GM23338 (cell line): ENCODE measurements around the gene CPNE5. TPM values are rescaled to one million over a fixed set of nuclear protein-coding genes. Genes with fewer than 3 reads are reported as not detected.

ENCODE experiments used
- ATAC-seq: fragments of 200-7000 bp; cut with Tn5 transposase; 3 replicates; pipeline ENCODE4 v1.9.1; 2020
- DNase-seq: peaks from one replicate; pipeline ENCODE4 v3.0.0-alpha.2; 2015; ENCODE audit warnings: low spot score
- H2AFZ ChIP-seq: fragments of 200-600 bp; sonication (generic); 2 replicates; pipeline ENCODE4 v1.8.0; 2016; ENCODE audit warnings: antibody characterized with exemption, mild to moderate bottlenecking, moderate library complexity
- H3F3A ChIP-seq: fragments of 200-600 bp; sonication (generic); replicated peaks from 2 replicates; pipeline ENCODE4 v1.8.0; 2017; ENCODE audit warnings: antibody characterized with exemption, mixed run types, low read depth
- H3K27ac ChIP-seq: fragments of 200-600 bp; sonication (generic); 2 replicates; pipeline ENCODE4 v1.6.1; 2016; ENCODE audit warnings: low read depth
- H3K27me3 ChIP-seq: fragments of 200-600 bp; sonication (generic); 2 replicates; pipeline ENCODE4 v1.8.0; 2016; ENCODE audit warnings: mild to moderate bottlenecking, mixed run types, moderate library complexity; ENCODE audit not compliant: insufficient read depth
- H3K36me3 ChIP-seq: fragments of 200-600 bp; sonication (generic); 2 replicates; pipeline ENCODE4 v1.8.0; 2016; ENCODE audit warnings: mild to moderate bottlenecking; ENCODE audit not compliant: insufficient read depth
- H3K4me1 ChIP-seq: fragments of 200-600 bp; sonication (generic); 2 replicates; pipeline ENCODE4 v1.8.0; 2016; ENCODE audit warnings: mild to moderate bottlenecking, moderate library complexity; ENCODE audit not compliant: insufficient read depth
- H3K4me2 ChIP-seq: fragments of 200-600 bp; sonication (generic); 2 replicates; pipeline ENCODE4 v1.7.1; 2017; ENCODE audit warnings: mixed run types
- H3K4me3 ChIP-seq: fragments of 200-600 bp; sonication (generic); 2 replicates; pipeline ENCODE4 v1.6.1; 2016; ENCODE audit warnings: mixed run types
- H3K79me2 ChIP-seq: fragments of 200-600 bp; sonication (generic); replicated peaks from 2 replicates; pipeline ENCODE4 v1.8.0; 2017; ENCODE audit warnings: mild to moderate bottlenecking; ENCODE audit not compliant: insufficient read depth
- H3K9me2 ChIP-seq: fragments of 200-600 bp; sonication (generic); 2 replicates; pipeline ENCODE4 v1.8.0; 2017; ENCODE audit not compliant: insufficient read depth
- H4K20me1 ChIP-seq: fragments of 200-600 bp; sonication (generic); replicated peaks from 2 replicates; pipeline ENCODE4 v1.8.0; 2017; ENCODE audit warnings: mild to moderate bottlenecking; ENCODE audit not compliant: insufficient read depth
- H3K27ac Mint-ChIP-seq: 2 replicates; pipeline ENCODE4 v1.8.0; 2020; ENCODE audit warnings: inconsistent platforms, mild to moderate bottlenecking, moderate library complexity, mixed read lengths
- H3K27me3 Mint-ChIP-seq: 3 replicates; pipeline ENCODE4 v1.8.0; 2022; ENCODE audit warnings: low read depth, mild to moderate bottlenecking, moderate library complexity, mixed read lengths, inconsistent platforms; ENCODE audit not compliant: insufficient read depth, poor library complexity
- H3K36me3 Mint-ChIP-seq: 3 replicates; pipeline ENCODE4 v1.8.0; 2021; ENCODE audit warnings: low read depth, mild to moderate bottlenecking, inconsistent platforms, moderate library complexity, mixed read lengths
- H3K4me1 Mint-ChIP-seq: 3 replicates; pipeline ENCODE4 v1.8.0; 2020; ENCODE audit warnings: mild to moderate bottlenecking, inconsistent platforms, mixed read lengths
- H3K4me3 Mint-ChIP-seq: 3 replicates; pipeline ENCODE4 v1.8.0; 2021; ENCODE audit warnings: moderate library complexity, mild to moderate bottlenecking, inconsistent platforms, mixed read lengths
- H3K9me3 Mint-ChIP-seq: 3 replicates; pipeline ENCODE4 v1.8.0; 2020; ENCODE audit warnings: moderate library complexity, mild to moderate bottlenecking, inconsistent platforms, mixed read lengths
- CREB1 ChIP-seq: fragments of 250-450 bp; sonication (Bioruptor Pico); IDR thresholded peaks from 2 replicates; pipeline ENCODE4 v1.5.0; 2020; ENCODE audit warnings: low read depth, mild to moderate bottlenecking, moderate library complexity
- CTCF ChIP-seq, 2 experiments: fragments of 200-600 bp in 1 of 2; sonication (generic) in 1 of 2; conservative IDR thresholded peaks; 2 replicates each; pipeline versions ENCODE4 v1.5.1 to v1.6.1; 2016 to 2017; ENCODE audit warnings: antibody characterized with exemption in 2 of 2, low read depth in 2 of 2, mild to moderate bottlenecking in 2 of 2, moderate library complexity in 1 of 2
- ETS1 ChIP-seq: IDR thresholded peaks from 2 replicates; pipeline ENCODE4 v1.6.1; 2016; ENCODE audit warnings: antibody characterized with exemption
- EZH2 ChIP-seq: fragments of 200-600 bp; sonication (generic); IDR thresholded peaks from one replicate; pipeline ENCODE4 v1.8.0; 2017; ENCODE audit warnings: antibody characterized with exemption, mild to moderate bottlenecking, low read depth; ENCODE audit not compliant: unreplicated experiment
- EZH2phosphoT487 ChIP-seq: fragments of 200-600 bp; sonication (generic); IDR thresholded peaks from one replicate; pipeline ENCODE4 v1.8.1; 2018; ENCODE audit warnings: antibody characterized with exemption; ENCODE audit not compliant: unreplicated experiment
- JUNB ChIP-seq: IDR thresholded peaks from one replicate; pipeline ENCODE4 v1.6.1; 2016; ENCODE audit warnings: antibody characterized with exemption; ENCODE audit not compliant: unreplicated experiment
- NANOG ChIP-seq: IDR thresholded peaks from 2 replicates; pipeline ENCODE4 v1.6.1; 2016; ENCODE audit warnings: antibody characterized with exemption, borderline replicate concordance
- POLR2AphosphoS5 ChIP-seq: IDR thresholded peaks from 2 replicates; pipeline ENCODE4 v1.6.1; 2016; ENCODE audit warnings: antibody characterized with exemption, low read depth
- REST ChIP-seq: IDR thresholded peaks from one replicate; pipeline ENCODE4 v1.6.1; 2018; ENCODE audit warnings: antibody characterized with exemption; ENCODE audit not compliant: unreplicated experiment
- STAT1 ChIP-seq: IDR thresholded peaks from one replicate; pipeline ENCODE4 v1.6.1; 2016; ENCODE audit warnings: antibody characterized with exemption; ENCODE audit not compliant: unreplicated experiment
- ZNF114 ChIP-seq: fragments of 250-450 bp; sonication (Bioruptor Pico); IDR thresholded peaks from 2 replicates; pipeline ENCODE4 v1.5.0; 2020; ENCODE audit warnings: mild to moderate bottlenecking, moderate library complexity
- ZNF331 ChIP-seq: fragments of 250-450 bp; sonication (Bioruptor Pico); IDR thresholded peaks from 2 replicates; pipeline ENCODE4 v1.5.0; 2020; ENCODE audit warnings: low read depth, mild to moderate bottlenecking, moderate library complexity
- ZNF462 ChIP-seq: fragments of 250-450 bp; sonication (Bioruptor Pico); IDR thresholded peaks from 2 replicates; pipeline ENCODE4 v1.5.0; 2020; ENCODE audit warnings: mild to moderate bottlenecking, moderate library complexity
- polyA plus RNA-seq: library from polyadenylated mRNA; unstranded; fragments of >200 nt; fragmentation: Nextera tagmentation; extraction: Ambion mirVana; gene quantifications from 2 replicates; pipeline ENCODE4 v1.2.1, GENCODE V29; 2016
- total RNA-seq: library from RNA; depleted of rRNA; stranded (reverse); fragments of >200 nt; shearing (Covaris generic); gene quantifications from 2 replicates; pipeline ENCODE4 v1.2.3, GENCODE V29; 2014

The CPNE5 gene
- total and polyA plus RNA-seq, 2 experiments from 2014 or later, result 0.14 to 0.42 TPM

- Histone ChIP-seq H3F3A (no peaks in the 10 kb centered on the region), H3K4me3 (no peak overlapping the region), H3K9me2 (0 out of 2 replicates have a peak, but pooled peaks cover 3% of the 10 kb centered on the region), H3K27ac (no peak overlapping the region), H3K4me1 (no peaks in the 10 kb centered on the region), H3K36me3 (no peaks in the 10 kb centered on the region), H3K79me2 (no peaks in the 10 kb centered on the region), H3K27me3 (no peaks in the 10 kb centered on the region), H4K20me1 (no peaks in the 10 kb centered on the region), H2AFZ (no peak overlapping the region), H3K4me2 (no peak overlapping the region)
- ATAC-seq (no peak), DNase-seq (no peak)
- TF ChIP-seq ZNF462 (no peak), POLR2AphosphoS5 (no peak), ZNF331 (CRISPR knock-in tag) (no peak), ETS1 (no peak), CTCF (conservative IDR thresholded peaks at IDR 0.05; ENCODE audit: low read depth in 2 of 2) (no peak), REST (no peak), EZH2phosphoT487 (no peak), CREB1 (CRISPR knock-in tag) (no peak), EZH2 (no peak), STAT1 (no peak), ZNF114 (CRISPR knock-in tag) (no peak), NANOG (no peak), JUNB (no peak)
- H3K4me3 Mint-ChIP-seq, result no peak overlapping the region
- H3K4me1 Mint-ChIP-seq, result peaks cover 2% of the 10 kb centered on the region; the same call in 1 of the 3 replicates
- H3K36me3 Mint-ChIP-seq, result no peaks in the 10 kb centered on the region
- no peak overlapping the region for H3K27ac Mint-ChIP-seq
- no peaks in the 10 kb centered on the region for H3K9me3 Mint-ChIP-seq
- H3K27me3 Mint-ChIP-seq, result no peaks in the 10 kb centered on the region
Observed at GRCh38 chr6:36722365-36722764, 116.9 kb downstream of the CPNE5 start.
